ENCODE data around the gene RAP1GAP2. TPM values are rescaled to one million over a fixed set of nuclear protein-coding genes. Genes with fewer than 3 reads are reported as not detected.

RAP1GAP2 gene
- total RNA-seq, 1 donor from 2014 or later = 5.1 TPM

GRCh38 chr17:2786176-2786881, 9.9 kb upstream of the RAP1GAP2 start:
- DNase-seq = no peak

DNA sequence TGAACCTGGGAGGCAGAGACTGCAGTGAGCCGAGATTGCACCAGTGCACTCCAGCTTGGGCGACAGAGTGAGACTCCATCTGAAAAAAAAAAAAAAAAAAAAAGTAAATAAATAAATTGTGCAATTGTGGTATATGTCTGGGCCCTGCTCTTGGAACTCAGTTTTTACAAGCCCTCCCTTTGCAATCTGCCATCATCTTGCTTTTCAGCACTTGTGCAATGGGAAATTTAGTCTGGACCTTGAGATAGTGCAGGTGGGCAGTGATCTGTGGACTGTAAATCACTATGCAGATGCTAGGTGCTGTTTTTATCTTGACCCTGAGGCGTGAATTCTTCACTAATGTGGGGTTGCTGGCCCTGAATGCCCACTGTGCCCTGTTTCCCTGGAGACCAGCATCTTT, 6.5 kb upstream of the RAP1GAP2 start:
- no peak for DNase-seq

GRCh38 chr17:2792366-2793169, 3.7 kb upstream of the RAP1GAP2 start:
- DNase-seq = no peak

DNA sequence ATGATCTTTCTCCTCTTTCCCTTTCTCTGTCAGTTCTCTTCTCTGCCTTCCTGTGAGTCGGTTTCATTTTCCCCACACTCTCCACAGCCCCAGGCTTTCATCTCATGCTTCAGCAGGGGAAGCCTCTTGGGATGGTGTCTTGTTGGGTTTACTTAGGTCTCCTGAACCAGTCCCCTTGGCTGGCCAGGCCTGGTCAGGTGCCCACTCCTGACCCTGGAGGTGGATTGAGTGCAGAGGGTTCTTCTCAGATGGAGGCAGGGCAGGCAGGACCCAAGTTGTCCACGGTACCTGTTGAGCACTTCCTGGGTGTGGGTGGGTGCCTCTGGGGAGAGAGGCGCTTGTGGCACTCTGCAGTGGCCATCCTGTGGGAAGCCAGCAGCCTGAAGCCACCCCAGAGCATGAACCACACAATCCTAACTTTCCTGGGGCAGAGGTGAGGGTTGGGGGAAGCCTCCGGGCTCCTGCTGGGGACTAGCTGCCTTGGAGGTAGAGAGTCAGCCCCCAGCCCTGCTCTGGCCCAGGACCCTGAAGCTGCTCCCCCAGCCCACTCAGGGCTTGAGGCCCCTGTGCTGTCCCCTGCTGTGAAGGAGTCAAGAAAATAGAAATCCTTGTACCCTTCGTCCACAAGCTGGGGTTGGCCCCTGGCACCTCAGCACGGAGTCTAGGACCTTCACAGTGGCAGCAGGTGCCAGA, 2.0 kb upstream of the RAP1GAP2 start:
- no peak for DNase-seq

DNA sequence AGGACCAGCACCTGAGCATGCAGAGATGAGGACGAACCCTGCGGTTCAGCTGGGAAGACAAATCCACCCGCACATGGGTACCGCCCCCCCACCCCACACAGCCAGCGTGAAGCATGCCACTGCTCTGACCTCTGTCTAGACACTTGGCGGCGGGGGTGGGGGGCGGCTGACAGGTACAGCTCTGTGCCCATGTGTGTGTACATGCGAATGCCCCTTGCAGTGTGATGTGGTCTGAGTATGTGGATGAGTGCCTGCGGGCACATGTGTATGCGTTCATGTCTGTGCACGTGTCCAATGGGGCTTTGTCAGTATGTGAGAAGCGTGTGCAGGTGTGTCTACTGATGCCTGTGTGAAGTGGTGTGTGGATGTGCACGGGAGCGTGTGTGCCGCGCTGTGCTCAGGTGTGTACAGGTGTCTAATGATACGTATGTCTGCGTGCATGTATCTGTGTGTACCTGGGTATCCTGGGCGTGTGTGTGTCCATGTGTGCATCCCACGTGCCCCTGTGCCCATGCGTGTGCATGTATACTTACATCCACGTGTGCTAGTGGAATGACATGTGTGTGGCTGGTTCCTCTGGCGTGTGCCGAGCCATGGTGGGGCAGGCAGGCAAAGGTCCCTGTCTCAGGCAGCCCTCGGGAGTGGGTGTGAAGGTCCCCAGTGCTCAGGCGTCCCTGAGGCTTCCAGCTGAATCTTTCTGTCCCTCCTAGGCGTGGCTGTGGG, 636 bp upstream of the RAP1GAP2 start:
- DNase-seq = no peak

GRCh38 chr17:2797226-2797625, 988 bp downstream of the RAP1GAP2 start:
- no peak for DNase-seq

DNA sequence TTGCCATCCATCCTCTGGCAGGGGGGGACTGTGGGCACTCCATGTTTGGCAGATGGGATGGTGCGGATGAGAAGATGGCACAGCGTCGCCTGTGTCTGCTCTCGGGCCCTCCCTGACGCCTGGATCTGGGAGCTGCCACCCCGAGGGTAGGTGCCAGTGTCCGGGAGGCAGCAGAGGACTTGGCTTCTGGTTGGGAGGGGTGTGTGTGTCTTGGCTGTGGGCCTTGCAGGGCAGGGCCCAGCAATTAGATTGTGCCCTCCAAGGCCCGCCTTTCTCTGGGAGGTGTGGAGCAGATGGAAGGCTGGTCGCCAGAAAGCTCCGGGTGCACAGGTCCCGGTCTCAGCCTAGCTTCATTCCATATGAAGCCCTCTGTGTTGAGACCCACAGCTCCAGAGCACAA, 1.4 kb downstream of the RAP1GAP2 start:
- DNase-seq = no peak

DNA sequence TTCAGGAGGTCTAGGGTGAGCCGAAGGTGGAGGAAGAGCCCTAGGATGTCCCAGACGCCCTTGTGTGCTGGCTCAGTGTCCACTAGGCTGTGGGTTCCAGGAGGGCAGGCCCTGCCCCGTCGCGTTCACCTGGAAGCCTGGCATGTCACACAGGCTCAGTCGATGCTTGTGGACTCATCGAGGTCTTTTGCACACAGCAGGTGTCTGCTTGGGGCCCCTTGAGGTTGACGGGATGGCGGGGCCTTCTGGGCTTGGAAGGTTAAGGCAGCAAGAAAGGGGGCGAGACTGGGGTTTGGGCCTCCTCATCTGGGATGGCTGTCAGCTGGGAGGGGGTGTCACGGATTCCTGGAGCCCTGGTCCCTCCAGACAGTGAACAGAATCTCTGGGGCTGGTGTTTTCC, 1.9 kb downstream of the RAP1GAP2 start:
- no peak for DNase-seq

DNA sequence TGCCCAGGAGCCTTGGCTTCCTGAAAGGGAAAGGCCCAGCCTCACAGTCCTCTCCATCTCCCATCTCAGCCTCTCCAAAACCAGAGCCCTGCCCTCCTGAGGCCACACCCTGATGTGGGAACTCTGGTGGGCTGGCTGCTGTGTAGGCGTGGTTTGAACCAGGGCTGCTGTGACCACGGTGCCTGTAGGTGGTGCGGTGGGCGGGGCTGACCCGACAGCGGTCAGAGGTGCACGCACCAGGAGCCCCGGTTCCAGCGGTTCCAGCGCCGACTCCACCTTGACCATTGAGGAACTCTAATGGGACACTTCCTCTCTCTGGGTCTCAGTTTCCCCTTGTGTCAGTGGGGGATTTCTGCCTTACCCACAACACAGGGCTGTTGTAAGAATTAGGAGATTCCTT, 2.4 kb downstream of the RAP1GAP2 start:
- no peak for DNase-seq

DNA sequence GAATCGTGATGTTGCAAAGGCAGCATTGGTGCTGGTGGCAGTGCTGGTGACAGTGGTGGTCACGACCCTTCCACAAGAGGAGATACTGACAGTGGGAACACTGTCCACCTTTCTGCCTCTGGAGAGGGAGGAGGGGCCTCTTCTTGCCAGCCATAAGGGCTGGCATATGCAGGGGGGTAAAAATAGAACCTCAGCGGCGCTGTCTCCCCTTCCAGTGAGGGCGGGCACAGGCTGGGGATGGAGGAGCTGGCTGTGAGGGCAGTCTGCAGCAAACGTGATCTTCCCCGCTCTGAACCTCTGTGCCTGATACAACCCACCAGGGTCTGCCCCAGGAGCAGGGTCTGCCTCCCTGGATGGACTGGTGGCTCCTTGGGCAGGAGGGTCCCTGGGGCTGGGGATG, 3.4 kb downstream of the RAP1GAP2 start:
- no peak for DNase-seq

DNA sequence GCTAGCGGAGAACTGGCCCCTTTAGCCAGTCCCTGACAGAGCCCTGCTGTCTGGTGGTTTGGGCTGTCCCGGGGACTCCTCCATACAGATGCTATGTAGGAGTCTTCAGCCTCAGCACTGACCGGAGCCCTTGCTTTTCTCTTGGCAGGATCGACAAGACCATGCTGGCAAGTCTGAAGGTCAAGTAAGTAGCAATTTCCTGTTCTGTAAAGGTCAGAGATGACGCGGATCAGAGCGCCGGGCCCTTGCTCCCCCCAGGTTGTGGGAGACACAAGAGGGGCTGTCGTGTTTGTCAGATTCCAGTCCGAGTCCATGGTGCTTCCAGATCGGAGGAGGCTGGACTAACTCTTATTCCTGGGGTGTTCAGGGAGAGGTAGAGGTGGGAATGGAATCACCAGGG, 4.1 kb downstream of the RAP1GAP2 start:
- no peak for DNase-seq

DNA sequence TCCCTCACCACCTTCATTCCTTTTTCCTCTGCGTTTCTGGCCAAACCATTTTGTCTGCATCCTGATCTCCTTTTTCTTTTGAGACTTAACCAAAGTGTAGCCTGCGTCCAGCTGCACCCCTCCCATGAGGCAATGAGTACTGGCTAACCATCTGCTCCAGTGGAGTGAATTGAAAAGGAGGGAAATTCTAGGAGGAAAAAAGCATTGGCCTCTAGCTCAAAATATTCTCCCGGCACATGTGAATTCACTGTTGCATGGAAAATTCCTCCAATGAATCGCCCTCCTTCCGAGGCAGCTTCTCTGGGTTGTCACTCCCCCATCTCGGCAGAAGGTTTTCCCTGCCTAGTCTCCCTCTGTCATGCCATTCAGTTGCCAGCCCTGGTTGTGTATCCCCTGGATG, 5.6 kb downstream of the RAP1GAP2 start:
- DNase-seq = no peak

- DNase-seq = no peak
Observed at GRCh38 chr17:2802574-2802973, 6.3 kb downstream of the RAP1GAP2 start.

DNA sequence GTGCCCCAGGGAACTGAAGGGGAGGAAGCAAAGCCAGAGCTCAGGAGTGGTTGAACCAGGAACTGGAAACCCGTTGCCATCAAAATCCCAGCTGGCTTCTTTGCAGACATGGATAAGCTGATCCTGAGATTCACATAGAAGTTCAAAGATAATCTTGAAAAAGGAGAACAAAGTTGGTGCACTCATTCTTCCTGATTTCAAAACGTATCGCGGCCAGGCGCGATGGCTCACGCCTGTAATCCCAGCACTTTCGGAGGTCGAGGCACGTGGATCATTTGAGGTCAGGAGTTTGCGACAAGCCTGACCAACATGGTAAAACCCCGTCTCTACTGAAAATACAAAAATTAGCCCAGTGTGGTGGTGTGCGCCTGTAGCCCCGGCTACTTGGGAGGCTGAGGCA, 7.1 kb downstream of the RAP1GAP2 start:
- DNase-seq = no peak

- no peak for DNase-seq
Observed at GRCh38 chr17:2803971-2804370, 7.7 kb downstream of the RAP1GAP2 start.

DNA sequence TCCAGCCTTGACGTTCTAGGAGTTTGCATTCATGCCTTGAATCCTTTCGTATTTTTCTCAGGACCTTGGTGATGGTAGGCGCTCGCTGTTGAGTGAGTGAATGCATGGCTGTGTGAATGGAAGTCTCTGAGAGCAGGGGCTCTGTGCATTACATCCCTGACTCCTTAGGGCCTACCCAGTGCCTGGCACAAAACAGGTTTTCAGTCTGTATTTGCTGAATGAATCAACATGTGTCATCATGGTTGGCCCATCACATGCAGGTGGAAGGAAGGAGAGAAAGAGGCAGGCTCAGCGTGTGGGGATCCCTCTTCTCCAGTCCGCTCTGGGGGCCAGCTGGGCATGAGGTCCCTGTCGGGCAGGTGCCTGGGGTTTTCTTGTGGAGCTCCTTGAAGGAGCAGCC, 8.7 kb downstream of the RAP1GAP2 start:
- DNase-seq = no peak

DNA sequence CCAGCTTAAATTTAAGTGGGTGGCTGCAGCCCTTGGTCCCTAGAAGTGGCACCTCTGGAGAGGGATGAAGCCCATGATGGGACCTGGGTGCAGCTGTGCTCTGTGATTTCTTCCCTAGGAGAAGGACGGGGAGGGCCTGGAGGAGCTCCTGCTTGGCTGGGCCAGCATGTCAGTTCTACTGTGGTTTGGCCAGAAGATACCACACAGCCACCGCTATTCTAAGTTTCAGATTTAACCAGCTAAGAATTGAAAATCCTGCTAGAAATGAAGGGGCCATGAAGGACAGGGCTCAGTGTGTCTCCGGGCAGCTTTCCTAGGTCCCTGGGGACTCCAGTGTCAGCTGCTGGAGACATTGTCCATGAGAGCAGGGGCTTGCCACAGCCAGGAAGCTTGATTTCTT, 9.7 kb downstream of the RAP1GAP2 start:
- no peak for DNase-seq

GRCh38 chr17:2808367-2809335, 12.4 kb downstream of the RAP1GAP2 start:
- DNase-seq = no peak

- DNase-seq = no peak
Observed at GRCh38 chr17:2809337-2809736, 13.1 kb downstream of the RAP1GAP2 start.

- no peak for DNase-seq
Observed at GRCh38 chr17:2814049-2814448, 17.8 kb downstream of the RAP1GAP2 start.

Data from skin of body (tissue), 2 donors.